SIG-M5 (cell line): ENCODE measurements around the gene ARL5B.

Experiments
- DNase-seq: peaks from one replicate; lab custom pipeline; 2025; lab: John Stamatoyannopoulos, UW

ARL5B gene

GRCh38 chr10:18658271-18659124 is 733 bp upstream of the ARL5B start:
- DNase-seq = no peak

GRCh38 chr10:18659819-18660535 is 746 bp downstream of the ARL5B start:
- DNase-seq = no peak

GRCh38 chr10:18660816-18661431 is 1.7 kb downstream of the ARL5B start:
- DNase-seq = no peak

DNA sequence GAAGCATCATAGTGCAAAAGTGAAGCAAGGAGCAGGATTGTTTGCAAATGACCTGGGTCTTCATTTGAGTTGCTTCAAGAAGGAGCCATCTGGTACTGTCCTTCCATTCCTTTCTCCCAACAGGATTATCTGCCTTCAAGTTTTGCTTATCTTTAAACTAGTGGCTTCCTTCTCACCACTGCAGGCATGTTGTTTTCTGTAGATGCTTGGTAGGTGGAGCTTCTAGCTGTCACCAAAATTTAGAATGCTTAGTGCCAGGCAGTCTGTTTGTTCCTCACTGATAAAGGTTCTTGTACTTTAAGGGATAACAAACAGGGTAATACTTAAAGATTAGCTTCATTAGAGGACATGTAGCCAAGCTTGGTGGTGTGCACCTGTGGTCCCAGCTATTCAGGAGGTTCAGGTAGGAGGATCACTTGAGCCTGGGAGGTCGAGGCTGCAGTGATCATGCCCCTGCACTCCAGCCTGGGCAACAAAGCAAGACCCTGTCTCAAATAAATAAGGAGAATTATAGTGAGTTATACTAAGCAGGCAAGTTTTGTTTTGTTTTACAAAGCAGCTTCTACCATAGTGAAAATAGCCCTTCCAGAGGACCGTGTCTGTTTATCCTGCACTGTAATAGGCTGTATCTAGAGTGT is 5.7 kb downstream of the ARL5B start:
- DNase-seq = no peak

DNA sequence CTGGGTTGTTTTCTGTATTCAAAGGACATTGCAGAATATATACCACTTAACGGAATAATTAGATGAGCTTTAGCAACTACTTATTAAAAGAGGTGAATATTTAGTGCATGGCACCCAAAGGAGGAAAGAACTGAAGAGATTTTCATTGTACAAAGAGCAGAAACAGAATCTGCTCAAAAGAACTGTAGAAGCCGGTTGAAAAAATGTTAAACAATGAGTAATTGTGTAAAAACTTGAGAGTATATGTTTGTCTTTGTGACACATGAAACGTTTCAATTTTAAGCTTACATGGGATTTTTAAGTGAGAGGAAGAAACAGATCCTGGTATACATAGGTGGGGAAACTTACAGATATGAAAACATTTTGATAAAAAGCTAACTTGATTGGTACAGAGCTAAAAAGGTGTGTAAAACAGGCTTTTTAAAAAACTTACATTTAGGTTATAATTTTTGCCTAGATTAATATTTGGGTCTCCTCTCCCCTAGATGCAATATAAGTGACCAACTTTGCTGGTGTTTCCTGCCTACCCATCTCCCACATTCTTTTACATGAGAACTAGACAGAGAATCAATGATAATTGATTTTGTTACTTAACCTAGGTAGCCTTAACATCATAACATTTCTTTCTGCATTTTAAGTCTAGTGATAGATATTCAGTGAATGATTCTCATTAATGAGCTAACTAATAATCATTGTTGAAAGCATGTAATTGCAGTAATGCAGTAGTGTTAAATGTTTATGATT is 6.8 kb downstream of the ARL5B start:
- no peak for DNase-seq

- no peak for DNase-seq
These were observed 7.6 kb downstream of the ARL5B start for GRCh38 chr10:18666810-18667209.

DNA sequence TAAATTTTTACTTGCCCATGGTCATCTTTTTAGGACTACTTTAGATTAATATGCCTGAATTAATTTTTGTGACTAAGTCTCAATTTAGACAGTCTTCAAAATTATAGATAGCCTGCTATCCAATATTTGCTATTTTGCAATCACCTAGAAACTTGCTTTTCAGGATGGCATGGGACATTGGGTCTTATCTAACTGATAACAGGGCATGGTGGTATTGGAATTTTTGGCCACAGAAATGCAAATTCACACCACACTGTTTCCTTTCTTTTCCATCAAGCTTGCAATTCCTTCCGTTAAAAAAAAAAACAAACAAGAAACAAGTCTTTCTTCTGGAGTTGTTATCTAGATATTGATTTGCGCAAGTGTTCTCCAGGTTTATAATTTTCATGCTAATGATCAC is 8.8 kb downstream of the ARL5B start:
- no peak for DNase-seq

DNA sequence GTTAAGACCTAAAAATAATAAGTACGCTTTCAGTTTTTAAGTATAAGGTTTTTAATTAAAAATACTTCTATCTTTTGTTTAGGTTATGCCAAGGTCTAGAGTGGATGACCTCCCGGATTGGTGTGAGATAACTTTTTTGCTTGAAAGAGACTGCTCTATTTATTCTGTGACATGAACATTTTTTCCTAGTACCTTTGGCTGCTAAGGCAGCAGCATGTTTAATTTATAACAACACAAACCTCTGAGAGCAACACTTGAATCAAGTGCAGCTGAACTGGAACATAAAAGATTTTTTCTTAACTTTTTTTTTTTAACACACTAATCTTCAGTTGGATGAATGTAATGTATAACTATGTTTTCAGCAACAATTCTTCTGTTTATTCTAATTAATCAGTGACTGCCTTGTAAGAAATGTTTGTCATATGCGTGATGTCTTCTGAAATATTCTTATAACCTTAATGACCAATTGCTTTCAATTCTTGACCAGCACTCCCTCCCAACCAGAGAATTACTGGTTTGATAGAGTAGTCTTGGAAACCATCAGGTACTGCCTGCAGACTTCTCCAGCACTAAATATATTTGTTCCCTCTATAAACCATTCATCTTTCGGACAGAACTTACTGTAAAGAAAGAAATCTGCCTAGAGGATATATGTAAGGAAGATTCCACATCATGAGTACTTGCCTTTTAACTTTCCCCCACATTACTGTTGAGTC is 16.0 kb downstream of the ARL5B start:
- no peak for DNase-seq

DNA sequence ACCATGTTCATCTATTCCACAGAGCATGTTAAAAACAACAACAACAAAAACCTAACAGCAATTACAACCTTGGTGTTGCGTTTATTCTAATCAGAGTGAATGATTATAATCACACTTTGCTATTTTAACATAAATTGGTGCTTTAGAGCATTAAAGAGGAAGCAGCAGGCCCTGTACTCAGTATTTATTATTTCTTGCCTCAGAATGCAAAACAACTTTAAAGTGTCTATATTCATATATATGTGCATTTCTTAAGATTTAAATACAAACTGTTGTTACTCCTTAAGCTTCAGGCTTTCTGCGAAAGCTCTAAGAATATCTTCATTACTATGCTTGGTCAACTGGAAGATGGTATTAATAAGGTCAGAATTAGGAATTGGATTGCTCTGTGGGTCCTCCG is 21.5 kb downstream of the ARL5B start:
- no peak for DNase-seq

DNA sequence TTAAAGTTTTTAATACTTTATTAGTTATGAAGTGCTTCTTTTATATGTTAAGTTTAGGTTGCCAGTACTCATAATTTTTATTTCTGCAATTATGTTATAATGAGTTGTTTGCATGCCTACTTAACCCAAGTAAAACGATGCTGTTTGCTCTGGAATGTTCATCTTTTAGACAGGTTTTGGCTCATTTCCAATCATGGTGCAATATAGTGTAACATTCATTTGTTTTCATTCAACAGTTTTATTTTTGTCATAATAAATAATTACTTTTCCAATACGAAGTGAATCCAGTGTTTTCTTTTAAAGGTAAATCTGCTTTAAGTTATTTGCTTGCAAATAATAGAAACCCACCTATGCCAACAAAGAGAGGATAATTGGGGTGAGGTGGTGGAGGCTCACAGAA is 22.1 kb downstream of the ARL5B start:
- DNase-seq = no peak

DNA sequence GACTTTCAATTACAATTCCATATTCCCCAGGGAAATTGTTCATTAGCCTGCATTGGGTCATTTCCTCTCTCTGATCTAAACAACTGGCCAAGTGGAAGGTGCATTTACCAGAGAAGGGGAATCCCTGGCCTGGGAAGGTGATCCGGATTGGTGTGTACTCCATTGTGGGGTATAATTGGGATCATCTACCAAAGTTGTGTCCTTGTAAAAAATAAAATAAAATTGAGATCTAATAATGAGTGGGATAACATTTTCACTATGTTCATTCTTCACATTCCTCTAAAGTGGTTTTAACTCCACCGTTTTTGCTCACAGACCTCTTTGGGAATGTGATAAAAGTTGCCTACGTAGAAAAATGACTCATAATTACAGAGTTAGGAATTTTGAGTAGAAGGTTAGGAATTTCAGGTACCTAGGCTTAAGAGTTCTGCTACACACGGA is 22.8 kb downstream of the ARL5B start:
- no peak for DNase-seq

DNA sequence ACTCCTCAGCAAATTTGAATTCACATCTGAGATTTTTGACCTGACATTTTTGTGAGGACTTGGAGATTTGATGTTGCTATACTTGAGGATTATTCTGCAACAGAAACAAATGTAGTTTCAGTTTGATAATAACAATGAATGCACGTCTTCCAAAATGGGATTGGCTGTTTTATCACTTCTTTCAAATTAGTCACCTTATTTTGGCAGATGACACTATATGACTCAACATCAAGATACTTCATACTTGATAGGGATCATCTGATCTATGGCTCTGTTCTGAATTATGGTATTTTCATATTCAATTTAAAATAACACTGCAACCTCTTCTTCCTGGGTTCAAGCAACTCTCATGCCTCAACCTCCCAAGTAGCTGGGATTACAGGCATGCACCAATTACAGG is 24.2 kb downstream of the ARL5B start:
- no peak for DNase-seq

- no peak for DNase-seq
These were observed 25.2 kb downstream of the ARL5B start for GRCh38 chr10:18684416-18684815.

DNA sequence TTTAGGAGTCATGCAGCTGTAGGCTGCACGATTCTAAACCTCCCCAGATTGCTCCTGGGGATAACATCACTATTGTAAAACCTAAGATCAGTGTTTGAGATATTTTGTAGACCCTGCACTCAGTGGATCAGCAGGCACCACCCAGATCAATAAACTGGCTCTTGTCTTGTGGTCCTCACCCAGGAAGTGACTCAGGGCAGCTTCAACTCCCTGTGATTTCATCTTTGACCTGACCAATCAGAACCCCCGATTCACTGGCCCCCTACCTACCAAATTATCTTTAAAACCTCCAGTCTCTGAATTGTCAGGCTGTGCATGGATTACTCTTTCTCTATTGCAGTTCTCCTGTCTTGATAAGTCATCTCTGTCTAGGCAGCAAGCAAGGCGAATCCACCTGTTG is 25.7 kb downstream of the ARL5B start:
- no peak for DNase-seq

GRCh38 chr10:18685555-18685954 is 26.3 kb downstream of the ARL5B start:
- DNase-seq = no peak

DNA sequence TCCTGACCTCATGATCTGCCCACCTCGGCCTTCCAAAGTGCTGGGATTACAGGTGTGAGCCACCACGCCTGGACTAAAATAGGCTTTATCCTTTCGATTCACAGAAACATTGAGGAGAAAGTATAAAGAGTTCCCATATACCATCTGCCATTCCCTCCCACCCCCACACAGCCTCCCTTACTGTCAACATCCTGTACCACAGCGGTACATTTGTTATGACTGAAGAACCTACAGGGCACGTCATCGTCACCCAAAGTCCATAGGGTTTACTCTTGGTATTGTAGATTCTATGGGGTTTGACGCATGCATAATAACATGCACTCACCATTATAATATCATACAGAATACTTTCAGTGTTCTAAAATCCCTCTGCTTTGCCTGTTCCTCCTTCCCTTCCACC is 28.0 kb downstream of the ARL5B start:
- DNase-seq = no peak

DNA sequence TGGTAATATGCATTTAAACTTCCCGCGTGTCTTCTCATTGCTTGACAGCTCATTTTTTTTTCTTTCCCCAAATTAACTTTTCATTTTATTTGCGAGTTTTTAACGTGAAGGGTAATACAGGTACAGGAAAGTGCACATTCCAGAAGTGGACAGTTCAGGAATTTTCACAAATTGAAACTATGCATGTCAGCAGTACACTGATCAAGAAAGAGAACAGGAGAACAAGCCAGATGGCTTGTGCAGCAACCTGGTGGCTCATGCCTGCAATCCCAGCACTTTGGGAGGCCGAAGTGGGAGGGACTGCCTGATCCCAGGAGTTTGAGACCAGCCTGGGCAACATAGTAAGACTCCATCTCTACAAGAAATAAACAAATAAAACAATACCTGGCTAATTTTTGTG is 28.5 kb downstream of the ARL5B start:
- no peak for DNase-seq

DNA sequence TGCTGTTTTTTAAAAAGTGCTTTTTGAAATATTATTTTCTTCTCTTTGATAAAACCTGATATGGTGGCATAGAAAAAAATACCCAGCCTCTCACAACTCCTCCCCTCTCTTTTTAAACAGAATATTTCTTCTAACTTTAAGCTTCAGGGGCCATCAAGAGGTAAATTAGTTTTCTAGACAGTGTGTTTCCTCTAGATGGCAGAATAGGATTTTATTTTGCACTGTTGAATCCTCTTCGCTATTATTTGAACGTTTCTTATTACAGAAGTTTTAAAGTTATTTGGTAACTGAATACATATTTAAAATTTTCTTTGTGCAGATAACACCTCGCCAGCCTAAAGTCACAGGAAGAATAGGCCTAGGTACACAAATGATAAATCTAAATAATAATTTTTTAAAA is 30.3 kb downstream of the ARL5B start:
- no peak for DNase-seq

DNA sequence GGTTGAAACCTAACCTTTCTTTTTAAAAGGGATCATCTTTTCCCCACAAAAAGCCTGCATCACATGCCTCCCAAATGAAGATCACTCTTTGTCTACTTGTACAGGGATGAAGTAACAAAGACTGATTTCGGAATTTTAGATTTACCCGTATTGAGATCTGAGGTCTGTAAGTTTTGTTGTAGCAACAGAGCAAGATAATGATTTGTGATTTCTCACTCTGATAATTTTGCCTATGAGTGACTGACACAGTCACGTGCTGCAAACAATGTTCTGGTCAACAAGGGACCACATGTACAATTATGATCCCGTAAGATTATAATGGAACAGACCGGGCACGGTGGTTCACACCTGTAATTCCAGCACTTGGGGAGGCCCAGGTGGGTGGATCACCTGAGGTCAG is 31.3 kb downstream of the ARL5B start:
- no peak for DNase-seq

DNA sequence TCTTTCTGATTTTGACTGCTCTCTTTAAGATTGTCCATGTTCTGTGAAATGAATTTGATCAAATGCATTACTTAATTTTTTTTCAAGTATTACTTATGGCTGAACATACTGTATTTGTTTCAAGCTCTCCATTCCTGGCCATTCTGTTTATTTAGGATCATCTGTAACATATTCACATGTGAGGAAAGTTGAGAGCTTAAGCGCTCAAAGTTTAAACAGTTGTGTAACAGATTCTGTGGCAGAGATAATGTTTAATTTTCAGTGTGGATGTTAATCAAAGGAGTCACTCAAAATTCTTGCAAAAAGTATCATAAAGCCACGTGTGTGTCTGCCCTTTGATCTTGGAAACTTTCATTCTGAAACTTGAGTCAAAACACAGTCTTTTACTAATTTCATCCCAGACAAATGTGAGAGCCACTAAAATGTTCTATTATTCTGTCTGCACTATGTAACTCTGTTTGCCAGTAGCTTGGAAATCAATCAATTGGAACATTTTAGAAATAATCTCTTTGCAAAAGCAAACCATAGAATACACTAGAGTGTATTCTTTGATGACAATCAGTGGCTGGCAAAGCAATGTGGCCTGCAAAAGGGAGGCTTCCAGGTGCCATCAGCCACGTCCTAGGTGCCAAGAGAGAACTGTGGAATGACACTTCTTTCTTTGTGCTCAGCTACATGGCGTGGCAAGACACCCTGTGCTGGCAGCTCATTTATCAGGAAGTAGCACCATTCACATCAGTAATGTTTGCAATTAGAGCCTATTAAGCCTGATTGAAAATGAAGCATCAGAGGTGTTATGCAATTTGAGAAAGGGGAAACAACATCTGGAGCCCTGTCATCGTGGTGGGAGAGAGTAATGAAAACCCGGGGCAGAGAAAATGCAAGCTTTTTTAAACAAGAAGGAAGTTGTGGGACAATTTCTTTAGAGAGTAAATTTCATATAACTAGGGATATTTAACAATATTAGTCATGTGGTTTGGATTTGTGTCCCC is 40.9 kb downstream of the ARL5B start:
- no peak for DNase-seq
